Endothelial cell (in vitro differentiated cells): ENCODE results near the gene RPRD1A. TPM values are rescaled to one million over a fixed set of nuclear protein-coding genes. Genes with fewer than 3 reads are reported as not detected.

ENCODE experiments used
- DNase-seq: peaks from one replicate; pipeline ENCODE4 v3.0.0; 2021; ENCODE audit warnings: low spot score
- H3K27ac Mint-ChIP-seq: one replicate; pipeline ENCODE4 v1.8.0; 2021; ENCODE audit warnings: mixed read lengths, inconsistent platforms; ENCODE audit not compliant: unreplicated experiment
- H3K27me3 Mint-ChIP-seq: one replicate; pipeline ENCODE4 v1.8.0; 2021; ENCODE audit warnings: mild to moderate bottlenecking, moderate library complexity, mixed read lengths, inconsistent platforms; ENCODE audit not compliant: unreplicated experiment
- H3K36me3 Mint-ChIP-seq: one replicate; pipeline ENCODE4 v1.8.0; 2021; ENCODE audit warnings: mild to moderate bottlenecking, low read depth, mixed read lengths, inconsistent platforms; ENCODE audit not compliant: unreplicated experiment
- H3K4me1 Mint-ChIP-seq: one replicate; pipeline ENCODE4 v1.8.0; 2021; ENCODE audit warnings: mild to moderate bottlenecking, mixed read lengths, inconsistent platforms; ENCODE audit not compliant: unreplicated experiment
- H3K4me3 Mint-ChIP-seq: one replicate; pipeline ENCODE4 v1.8.0; 2021; ENCODE audit warnings: mild to moderate bottlenecking, mixed read lengths, inconsistent platforms; ENCODE audit not compliant: unreplicated experiment
- H3K9me3 Mint-ChIP-seq: one replicate; pipeline ENCODE4 v1.8.0; 2021; ENCODE audit warnings: mixed read lengths, inconsistent platforms; ENCODE audit not compliant: unreplicated experiment
- CTCF ChIP-seq: fragments of 200-600 bp; sonication (generic); IDR thresholded peaks from one replicate; pipeline ENCODE4 v1.5.0; 2021; ENCODE audit warnings: antibody characterized with exemption; ENCODE audit not compliant: unreplicated experiment
- total RNA-seq: library from RNA; stranded (reverse); fragmentation: NEBNext Ultra II Directional; extraction: Animal tissue kit (Norgen Biotek cat#: 25700); gene quantifications from one replicate; pipeline ENCODE4 v1.2.1, GENCODE V29; 2021; ENCODE audit not compliant: unreplicated experiment

Gene RPRD1A
- total RNA-seq, 1 donor from 2014 or later = 58.4 TPM

GRCh38 chr18:36020174-36020711, 47.1 kb downstream of the RPRD1A start:
- peaks cover 2% of the 10 kb centered on the region for H3K36me3 Mint-ChIP-seq
- no peak overlapping the region for H3K27ac Mint-ChIP-seq
- peaks cover 5% of the 10 kb centered on the region for H3K4me1 Mint-ChIP-seq
- H3K27me3 Mint-ChIP-seq = no peaks in the 10 kb centered on the region
- no peak overlapping the region for H3K4me3 Mint-ChIP-seq
- no peak for TF ChIP-seq CTCF
- DNase-seq = no peak
- H3K9me3 Mint-ChIP-seq = no peaks in the 10 kb centered on the region

- Mint-ChIP-seq H3K4me1 (peaks cover 5% of the 10 kb centered on the region), H3K4me3 (no peak overlapping the region), H3K36me3 (no peaks in the 10 kb centered on the region), H3K27me3 (no peaks in the 10 kb centered on the region), H3K9me3 (no peaks in the 10 kb centered on the region), H3K27ac (no peak overlapping the region)
- no peak for DNase-seq
- no peak for TF ChIP-seq CTCF
Observed at GRCh38 chr18:36017232-36017631, 50.1 kb downstream of the RPRD1A start.

- DNase-seq = no peak
- no peak for TF ChIP-seq CTCF
- Mint-ChIP-seq H3K9me3 (no peaks in the 10 kb centered on the region), H3K4me3 (no peak overlapping the region), H3K4me1 (peaks cover 5% of the 10 kb centered on the region), H3K36me3 (no peaks in the 10 kb centered on the region), H3K27me3 (no peaks in the 10 kb centered on the region), H3K27ac (no peak overlapping the region)
Observed at GRCh38 chr18:36015629-36016028, 51.7 kb downstream of the RPRD1A start.

GRCh38 chr18:36012891-36013290, 54.5 kb downstream of the RPRD1A start:
- H3K9me3 Mint-ChIP-seq = no peaks in the 10 kb centered on the region
- no peak overlapping the region for H3K27ac Mint-ChIP-seq
- no peak for DNase-seq
- no peaks in the 10 kb centered on the region for H3K27me3 Mint-ChIP-seq
- no peak for TF ChIP-seq CTCF
- H3K4me1 Mint-ChIP-seq = peaks cover 2% of the 10 kb centered on the region
- H3K36me3 Mint-ChIP-seq = no peaks in the 10 kb centered on the region
- H3K4me3 Mint-ChIP-seq = no peak overlapping the region

- H3K36me3 Mint-ChIP-seq = no peaks in the 10 kb centered on the region
- no peak for DNase-seq
- no peaks in the 10 kb centered on the region for H3K27me3 Mint-ChIP-seq
- no peak overlapping the region for H3K4me3 Mint-ChIP-seq
- no peak overlapping the region for H3K27ac Mint-ChIP-seq
- no peak for TF ChIP-seq CTCF
- no peaks in the 10 kb centered on the region for H3K9me3 Mint-ChIP-seq
- H3K4me1 Mint-ChIP-seq = peaks cover 2% of the 10 kb centered on the region
Observed at GRCh38 chr18:36009214-36009613, 58.1 kb downstream of the RPRD1A start.
